ENCODE data around the gene IP6K3.

The IP6K3 gene

DNA sequence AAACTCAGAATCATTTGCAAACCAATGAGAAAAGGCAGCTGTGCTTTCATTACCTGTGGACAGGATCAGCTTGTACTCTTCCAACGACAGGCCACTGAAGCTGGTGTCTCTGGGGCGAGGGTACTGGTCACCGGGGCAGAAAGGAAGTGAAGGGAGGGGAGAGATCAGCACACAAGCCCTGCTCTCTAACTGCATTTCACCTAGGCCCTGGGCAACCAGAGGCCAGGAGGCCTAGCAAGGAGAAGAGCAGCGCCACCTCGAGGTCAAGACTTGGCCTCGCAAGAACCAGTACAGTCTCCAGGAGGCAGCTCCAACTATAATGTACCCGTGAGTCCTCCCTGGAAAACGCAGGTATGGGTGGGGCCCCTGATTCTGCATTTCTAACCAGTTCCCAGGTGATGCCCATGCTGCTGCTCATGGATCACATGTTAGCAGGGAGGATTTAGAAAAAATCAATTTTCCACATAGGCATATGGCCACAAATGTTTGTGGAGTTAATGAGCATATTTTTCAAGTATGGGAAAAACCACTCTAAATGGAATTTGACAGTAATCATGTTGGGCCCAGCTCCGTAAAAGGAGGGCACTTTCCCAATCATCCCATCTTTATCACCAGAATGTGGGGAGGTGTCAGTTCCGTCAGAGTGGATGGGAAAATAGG is 46.2 kb downstream of the IP6K3 start:
- DNase-seq = peak; percentile 40

DNA sequence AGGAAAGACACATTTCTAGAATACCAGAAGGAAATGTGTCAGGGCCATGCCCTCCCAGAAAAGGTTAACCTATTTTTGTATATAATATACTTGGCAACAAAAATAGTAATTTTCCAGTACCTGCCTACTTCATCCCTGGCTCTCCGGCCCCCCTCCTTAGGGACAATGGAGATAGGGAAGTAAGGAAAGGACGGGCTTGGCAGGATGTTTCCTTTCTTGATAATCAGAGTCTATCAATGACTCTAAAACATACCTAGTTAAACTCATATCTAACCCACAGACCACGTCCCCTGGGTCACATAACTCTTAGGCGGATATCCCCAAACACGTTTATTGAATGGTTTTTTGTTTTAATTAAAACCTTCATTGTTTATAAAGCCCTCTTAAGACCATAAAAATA is 47.0 kb downstream of the IP6K3 start:
- no peak for DNase-seq

- DNase-seq = no peak
Observed at GRCh38 chr6:33699131-33699530, 47.6 kb downstream of the IP6K3 start.

- DNase-seq = no peak
Observed at GRCh38 chr6:33698494-33698893, 48.2 kb downstream of the IP6K3 start.

DNA sequence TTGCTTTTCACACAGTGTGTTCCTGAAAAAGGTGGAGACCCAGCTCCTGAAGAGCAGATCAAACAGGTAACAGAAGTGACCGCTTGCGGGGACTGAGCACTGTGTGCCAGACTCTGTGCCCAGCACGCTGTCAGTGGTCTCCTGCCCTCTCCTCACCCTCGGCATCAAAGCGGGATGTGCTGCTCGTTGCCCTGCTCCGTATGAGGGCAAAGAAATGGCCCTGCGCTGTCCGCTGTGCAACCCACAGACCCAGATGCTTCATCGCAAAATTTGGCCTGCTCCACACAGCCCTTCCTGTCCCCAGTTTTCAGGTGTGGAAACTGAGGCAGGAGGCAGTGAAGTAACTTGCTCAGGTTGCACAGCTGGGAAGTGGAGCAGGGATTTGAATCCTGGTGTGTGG is 48.9 kb downstream of the IP6K3 start:
- no peak for DNase-seq

DNA sequence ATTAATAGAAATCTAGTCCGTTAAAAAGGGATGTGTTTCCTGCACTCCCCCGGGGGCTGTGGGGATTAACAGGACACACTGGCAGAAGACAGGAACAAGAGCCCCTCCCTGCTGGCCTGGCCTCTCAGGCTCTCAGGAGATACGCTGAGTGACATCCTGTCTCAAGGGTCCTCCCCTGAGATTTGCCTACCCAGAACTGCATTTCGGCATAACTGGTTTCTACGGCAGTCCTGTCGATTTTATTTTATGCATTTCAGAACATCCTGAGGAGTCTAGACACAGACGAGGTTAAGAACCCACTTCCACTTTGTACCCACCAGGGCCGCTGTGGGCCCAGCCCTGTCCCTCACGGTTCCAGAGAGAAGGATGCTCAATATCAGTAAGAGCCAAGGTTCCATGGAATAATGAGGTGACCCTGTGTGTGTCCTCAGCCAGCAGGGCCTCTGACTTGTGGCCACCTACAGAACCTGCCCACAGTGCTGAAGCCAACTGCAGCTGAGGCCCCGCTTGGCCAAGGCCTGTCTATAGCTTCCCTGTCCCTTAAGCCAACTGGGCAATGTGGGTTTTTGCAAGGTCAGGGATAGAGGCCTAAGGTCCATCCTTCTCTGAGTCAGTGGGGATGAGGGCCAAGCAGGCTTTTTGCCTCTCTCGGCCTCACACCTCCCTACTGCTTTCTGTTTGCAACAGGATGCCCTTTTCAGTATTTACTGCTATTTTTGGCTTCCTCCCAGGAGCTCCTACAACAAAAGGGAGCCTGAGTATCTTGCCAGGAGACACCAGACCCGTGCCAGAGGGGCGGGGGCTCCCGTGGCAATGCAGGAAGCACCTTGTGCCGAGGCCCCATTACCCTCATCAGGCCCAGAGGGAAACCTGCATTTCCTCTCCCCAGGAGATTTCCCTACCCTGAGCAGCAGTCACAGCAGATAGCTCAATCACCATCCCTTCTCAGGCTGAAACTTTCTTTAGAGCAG is 49.9 kb downstream of the IP6K3 start:
- DNase-seq = no peak

- no peak for DNase-seq
Observed at GRCh38 chr6:33696076-33696475, 50.6 kb downstream of the IP6K3 start.

- DNase-seq = no peak
Observed at GRCh38 chr6:33695451-33695887, 51.2 kb downstream of the IP6K3 start.

- DNase-seq = no peak
Observed at GRCh38 chr6:33694977-33695376, 51.7 kb downstream of the IP6K3 start.

DNA sequence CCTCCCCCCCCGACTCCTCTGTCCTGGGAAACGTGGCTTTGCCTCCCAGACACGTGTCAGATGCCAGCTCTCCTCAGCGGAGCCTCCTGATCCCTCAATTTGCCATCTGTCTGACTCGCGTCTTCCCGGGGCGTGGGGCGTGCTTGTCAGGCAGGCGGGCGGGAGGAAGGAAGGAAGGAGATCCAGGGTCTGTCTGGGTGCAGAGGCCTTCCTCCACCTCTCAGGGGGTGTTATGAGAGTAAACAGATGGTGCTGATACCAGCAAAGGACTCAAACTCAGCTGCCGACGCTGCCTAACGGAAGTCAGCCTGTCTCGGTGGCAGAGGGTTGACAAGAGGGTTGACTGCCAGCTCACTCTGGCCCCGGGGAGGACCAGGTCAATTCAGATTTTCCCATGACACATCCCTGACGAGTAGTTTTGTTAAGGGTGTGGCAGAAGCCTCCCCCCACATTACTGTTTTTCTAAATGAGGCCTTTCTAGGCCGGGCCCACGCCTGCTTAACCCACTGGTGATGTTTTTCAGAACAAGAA is 52.2 kb downstream of the IP6K3 start:
- DNase-seq = peak; percentile 14

DNA sequence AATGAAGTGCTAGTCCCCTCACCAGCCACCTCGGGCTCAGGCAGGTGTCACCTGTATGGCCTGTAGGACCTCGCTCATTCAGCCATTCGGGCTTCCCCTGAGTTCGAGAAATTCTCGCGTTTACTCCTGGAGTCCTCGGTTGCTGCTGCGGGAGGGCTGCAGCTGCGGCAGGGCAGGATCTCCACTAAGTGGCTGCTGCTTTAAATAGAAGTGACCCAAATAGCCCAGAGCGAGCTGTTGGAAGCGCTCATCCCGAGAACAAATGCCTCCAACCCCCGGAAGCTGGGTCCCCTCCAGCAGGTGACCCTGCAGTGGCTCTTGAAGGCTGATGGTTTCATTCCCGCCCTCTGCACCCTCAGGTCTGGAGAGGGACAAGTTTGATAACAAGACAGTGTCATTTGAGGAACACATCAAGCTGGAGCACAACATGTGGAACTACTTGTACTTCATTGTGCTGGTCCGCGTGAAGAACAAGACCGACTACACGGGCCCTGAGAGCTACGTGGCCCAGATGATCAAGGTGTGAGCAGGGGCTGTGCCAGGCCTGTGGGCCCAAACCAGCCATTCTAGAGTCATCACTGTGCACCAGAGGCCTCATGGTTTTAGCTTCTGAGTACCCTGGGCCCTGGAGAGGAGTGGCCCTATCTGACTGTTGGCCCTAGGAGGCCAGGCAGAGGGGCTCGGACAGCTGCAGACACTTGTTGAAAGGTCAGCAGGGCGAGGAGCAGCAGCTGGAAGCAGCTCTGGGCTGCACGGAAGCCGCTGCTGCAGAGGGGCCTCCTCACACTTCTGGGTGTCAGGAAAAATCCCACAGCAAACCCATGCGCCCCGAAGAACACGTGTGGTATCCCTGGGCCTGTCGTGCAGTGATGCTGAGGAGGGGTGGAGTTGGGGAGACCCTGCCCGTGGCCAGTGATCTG is 53.3 kb downstream of the IP6K3 start:
- DNase-seq = no peak

GRCh38 chr6:33692760-33693158 is 53.9 kb downstream of the IP6K3 start:
- DNase-seq = peak; percentile 7

- DNase-seq = no peak
Observed at GRCh38 chr6:33692078-33692759, 54.5 kb downstream of the IP6K3 start.

GRCh38 chr6:33691456-33692077 is 55.1 kb downstream of the IP6K3 start:
- no peak for DNase-seq

DNA sequence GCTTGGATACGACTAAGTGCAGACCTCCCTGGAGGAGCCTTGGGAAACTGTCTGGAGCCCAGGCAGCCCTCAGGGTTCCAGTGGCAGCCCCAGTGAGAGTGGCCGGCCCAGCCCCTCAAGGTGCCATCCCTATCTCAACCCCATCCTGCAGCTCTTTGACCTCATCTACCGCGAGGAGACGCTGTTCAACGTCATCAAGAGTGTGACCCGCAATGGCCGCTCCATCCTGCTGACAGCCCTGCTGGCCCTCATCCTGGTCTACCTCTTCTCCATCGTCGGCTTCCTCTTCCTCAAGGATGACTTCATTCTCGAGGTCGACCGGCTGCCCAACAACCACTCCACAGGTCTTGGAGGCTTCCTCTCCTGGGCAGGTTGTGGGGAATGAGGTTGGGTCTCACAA is 55.9 kb downstream of the IP6K3 start:
- no peak for DNase-seq

DNA sequence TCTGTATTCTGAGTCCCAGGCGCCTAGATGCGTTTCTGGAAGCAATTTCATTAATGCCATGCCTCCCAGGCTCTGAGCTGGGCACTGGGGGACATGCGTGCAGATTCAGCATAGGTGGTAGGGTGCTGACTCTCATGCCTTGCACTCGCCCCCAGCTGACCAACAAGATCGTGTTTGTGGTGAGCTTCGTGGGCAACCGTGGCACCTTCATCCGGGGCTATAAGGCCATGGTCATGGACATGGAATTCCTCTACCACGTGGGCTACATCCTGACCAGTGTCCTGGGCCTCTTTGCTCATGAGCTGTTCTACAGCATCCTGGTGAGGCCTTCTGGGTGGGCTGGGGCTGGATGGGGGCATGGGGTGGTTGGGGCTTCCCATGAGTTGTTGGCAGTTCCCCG is 56.8 kb downstream of the IP6K3 start:
- no peak for DNase-seq

GRCh38 chr6:33689148-33689494 is 57.6 kb downstream of the IP6K3 start:
- no peak for DNase-seq

DNA sequence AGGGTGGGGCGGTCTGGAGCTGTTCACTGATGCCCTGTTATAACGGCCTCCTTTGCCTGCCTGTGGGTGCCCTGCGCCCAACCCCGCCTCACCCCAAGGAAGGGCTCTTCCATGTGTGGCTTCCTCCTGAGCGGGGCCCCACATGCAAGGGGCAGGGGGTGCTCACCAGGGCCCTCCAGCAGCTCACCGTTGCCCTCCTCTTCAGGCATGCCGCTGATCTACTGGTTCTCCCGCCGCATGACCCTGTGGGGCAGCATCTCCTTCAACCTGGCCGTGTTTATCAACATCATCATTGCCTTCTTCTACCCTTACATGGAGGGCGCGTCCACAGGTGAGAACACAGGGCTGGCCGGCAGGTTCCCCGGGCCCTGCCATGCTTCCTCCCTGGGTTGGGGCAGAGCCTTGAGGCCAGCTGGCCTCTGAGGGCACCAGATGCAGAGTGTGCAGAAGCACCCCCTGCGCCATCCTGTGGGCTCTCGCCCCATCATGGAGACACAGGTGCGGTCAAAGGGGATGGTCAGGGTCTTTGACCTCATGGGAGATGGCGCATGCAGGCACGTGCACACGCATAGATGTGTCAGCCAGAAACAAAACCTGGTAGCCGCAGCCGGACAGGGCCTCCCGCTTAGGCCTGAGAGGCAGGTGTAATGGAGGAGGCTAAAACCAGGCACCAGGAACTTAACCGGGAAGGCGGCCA is 58.1 kb downstream of the IP6K3 start:
- DNase-seq = no peak

DNA sequence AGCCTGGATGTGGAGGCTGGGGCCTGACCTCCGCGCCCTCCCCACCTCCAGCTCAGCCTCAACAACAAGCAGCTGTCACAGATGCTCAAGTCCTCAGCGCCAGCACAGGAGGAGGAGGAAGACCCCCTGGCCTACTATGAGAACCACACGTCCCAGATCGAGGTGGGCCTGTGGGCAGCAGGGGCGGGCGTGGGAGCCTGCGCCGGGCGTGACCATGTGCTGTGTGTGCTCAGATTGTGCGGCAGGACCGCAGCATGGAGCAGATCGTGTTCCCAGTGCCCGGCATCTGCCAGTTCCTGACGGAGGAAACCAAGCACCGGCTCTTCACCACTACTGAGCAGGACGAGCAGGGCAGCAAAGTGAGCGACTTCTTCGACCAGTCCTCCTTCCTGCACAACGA is 58.7 kb downstream of the IP6K3 start:
- DNase-seq = no peak

- no peak for DNase-seq
Observed at GRCh38 chr6:33686981-33687975, 59.4 kb downstream of the IP6K3 start.

Data from effector CD8-positive, alpha-beta T cell (primary cell).